DOHH2 (cell line): ENCODE data around the gene MEGF11.

ENCODE experiments used
- H3F3A ChIP-seq: fragments of 200-600 bp; sonication (generic), shearing (Covaris generic); 2 replicates; pipeline ENCODE4 v1.6.0; 2016; ENCODE audit warnings: antibody characterized with exemption, mild to moderate bottlenecking; ENCODE audit not compliant: control insufficient read depth, insufficient read depth
- H3K27ac ChIP-seq: fragments of 200-600 bp; sonication (generic); 2 replicates; pipeline ENCODE4 v1.5.1; 2014; ENCODE audit warnings: low read depth, mild to moderate bottlenecking, low read length, moderate library complexity
- H3K27me3 ChIP-seq: fragments of 200-600 bp; sonication (generic); 2 replicates; pipeline ENCODE4 v1.6.1; 2014; ENCODE audit warnings: mild to moderate bottlenecking, low read length, mixed read lengths; ENCODE audit not compliant: control insufficient read depth
- H3K36me3 ChIP-seq: fragments of 200-600 bp; sonication (generic); 2 replicates; pipeline ENCODE4 v1.6.1; 2014; ENCODE audit warnings: mild to moderate bottlenecking, low read length, moderate library complexity, mixed read lengths; ENCODE audit not compliant: control insufficient read depth
- H3K4me1 ChIP-seq: fragments of 200-600 bp; sonication (generic); 2 replicates; pipeline ENCODE4 v1.6.1; 2014; ENCODE audit warnings: mild to moderate bottlenecking, low read length, mixed read lengths; ENCODE audit not compliant: control insufficient read depth
- H3K4me2 ChIP-seq: fragments of 200-600 bp; sonication (generic); 2 replicates; pipeline ENCODE4 v1.6.0; 2014; ENCODE audit warnings: mild to moderate bottlenecking, low read length, moderate library complexity
- H3K4me3 ChIP-seq: fragments of 200-600 bp; sonication (generic); 2 replicates; pipeline ENCODE4 v1.5.1; 2014; ENCODE audit warnings: mild to moderate bottlenecking, low read length, mixed read lengths
- H3K79me2 ChIP-seq: fragments of 200-600 bp; sonication (generic); 2 replicates; pipeline ENCODE4 v1.6.1; 2014; ENCODE audit warnings: mild to moderate bottlenecking, low read length, mixed read lengths; ENCODE audit not compliant: control insufficient read depth
- H3K9me2 ChIP-seq: fragments of 200-600 bp; sonication (generic); replicated peaks from 2 replicates; pipeline ENCODE4 v1.6.1; 2014; ENCODE audit warnings: mild to moderate bottlenecking, low read length, mixed read lengths; ENCODE audit not compliant: control insufficient read depth
- H3K9me3 ChIP-seq: fragments of 200-600 bp; sonication (generic); 2 replicates; pipeline ENCODE4 v1.6.1; 2014; ENCODE audit warnings: antibody characterized with exemption, low read length, mixed read lengths; ENCODE audit not compliant: control insufficient read depth, insufficient read depth
- H4K20me1 ChIP-seq: fragments of 200-600 bp; sonication (generic); 2 replicates; pipeline ENCODE4 v1.6.0; 2014; ENCODE audit warnings: low read depth, mild to moderate bottlenecking, antibody characterized with exemption, low read length, moderate library complexity; ENCODE audit not compliant: control insufficient read depth, insufficient read depth
- EZH2phosphoT487 ChIP-seq: fragments of 200-600 bp; sonication (generic); IDR thresholded peaks from 2 replicates; pipeline ENCODE4 v1.6.1; 2017; ENCODE audit warnings: borderline replicate concordance, mild to moderate bottlenecking, antibody characterized with exemption, low read length, moderate library complexity, mixed read lengths
- TF ChIP-seq, protein P1 (sequence below): fragments of 200-600 bp; sonication (generic); IDR thresholded peaks from one replicate; pipeline ENCODE4 v1.5.1; 2014; ENCODE audit warnings: antibody characterized with exemption, mild to moderate bottlenecking, low read depth, low read length; ENCODE audit not compliant: poor library complexity, severe bottlenecking

Gene MEGF11

DNA sequence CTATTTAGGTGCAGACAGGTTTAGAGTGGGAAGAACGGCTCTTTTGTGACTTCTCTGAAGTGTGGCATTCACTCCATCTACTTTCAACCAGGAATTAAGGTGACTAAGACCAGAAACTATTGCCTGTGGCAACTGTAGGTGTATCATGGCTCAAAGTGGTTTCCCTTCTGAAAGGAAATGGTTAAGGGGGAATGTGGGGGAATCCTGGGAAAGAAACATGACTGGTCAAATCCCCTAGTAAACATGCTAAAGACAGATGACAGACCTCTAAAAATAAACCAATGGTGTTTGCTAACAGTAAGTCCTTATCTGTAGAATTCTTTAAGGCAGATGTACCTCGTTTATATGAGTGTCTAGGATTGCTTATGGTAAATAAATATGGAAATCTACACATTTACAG lies 56.9 kb downstream of the MEGF11 start:
- Histone ChIP-seq H3K27me3 (no peaks in the 10 kb centered on the region), H3K4me2 (no peak overlapping the region), H3K36me3 (peaks cover 61% of the 10 kb centered on the region), H4K20me1 (no peaks in the 10 kb centered on the region), H3K79me2 (peaks cover 66% of the 10 kb centered on the region), H3K9me2 (no peaks in the 10 kb centered on the region), H3K27ac (peak overlapping the region; percentile 22), H3K4me1 (peaks cover 60% of the 10 kb centered on the region), H3K9me3 (no peaks in the 10 kb centered on the region), H3K4me3 (no peak overlapping the region), H3F3A (peaks cover 14% of the 10 kb centered on the region)
- TF ChIP-seq, protein P1, sequence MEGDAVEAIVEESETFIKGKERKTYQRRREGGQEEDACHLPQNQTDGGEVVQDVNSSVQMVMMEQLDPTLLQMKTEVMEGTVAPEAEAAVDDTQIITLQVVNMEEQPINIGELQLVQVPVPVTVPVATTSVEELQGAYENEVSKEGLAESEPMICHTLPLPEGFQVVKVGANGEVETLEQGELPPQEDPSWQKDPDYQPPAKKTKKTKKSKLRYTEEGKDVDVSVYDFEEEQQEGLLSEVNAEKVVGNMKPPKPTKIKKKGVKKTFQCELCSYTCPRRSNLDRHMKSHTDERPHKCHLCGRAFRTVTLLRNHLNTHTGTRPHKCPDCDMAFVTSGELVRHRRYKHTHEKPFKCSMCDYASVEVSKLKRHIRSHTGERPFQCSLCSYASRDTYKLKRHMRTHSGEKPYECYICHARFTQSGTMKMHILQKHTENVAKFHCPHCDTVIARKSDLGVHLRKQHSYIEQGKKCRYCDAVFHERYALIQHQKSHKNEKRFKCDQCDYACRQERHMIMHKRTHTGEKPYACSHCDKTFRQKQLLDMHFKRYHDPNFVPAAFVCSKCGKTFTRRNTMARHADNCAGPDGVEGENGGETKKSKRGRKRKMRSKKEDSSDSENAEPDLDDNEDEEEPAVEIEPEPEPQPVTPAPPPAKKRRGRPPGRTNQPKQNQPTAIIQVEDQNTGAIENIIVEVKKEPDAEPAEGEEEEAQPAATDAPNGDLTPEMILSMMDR = no peak
- TF ChIP-seq EZH2phosphoT487 = no peak

DNA sequence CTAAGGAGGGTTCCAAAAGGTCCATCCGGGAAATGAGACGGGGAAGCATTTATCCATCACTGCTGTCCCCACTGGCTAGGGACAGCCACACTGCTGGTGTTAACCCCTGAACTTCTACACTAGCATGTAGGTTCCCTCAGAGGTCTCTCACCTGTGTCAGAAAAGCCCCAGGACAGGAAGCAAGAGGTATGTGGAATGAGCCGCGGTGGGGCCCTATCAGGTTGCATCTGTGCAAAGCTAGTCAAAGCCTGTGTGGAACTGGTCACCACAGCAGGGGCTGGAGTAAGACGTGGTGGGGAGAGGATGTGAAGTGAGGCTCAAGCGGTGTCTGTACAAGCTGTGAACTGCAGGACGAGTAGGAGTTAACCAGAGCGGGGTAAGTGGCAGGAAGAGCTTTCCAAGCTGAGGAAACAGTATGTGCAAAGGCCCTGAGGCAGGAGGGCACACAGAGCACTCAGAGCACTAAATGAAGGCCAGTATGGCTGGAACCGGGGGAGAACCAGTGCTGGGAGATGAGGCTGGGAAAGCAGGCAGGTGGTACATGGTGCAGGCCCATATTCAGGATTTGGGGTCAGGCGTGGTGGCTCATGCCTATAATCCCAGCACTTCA lies 57.8 kb downstream of the MEGF11 start:
- Histone ChIP-seq H3K27me3 (no peaks in the 10 kb centered on the region), H3K27ac (no peak overlapping the region), H3K9me2 (no peaks in the 10 kb centered on the region), H3K4me3 (no peak overlapping the region), H3K4me2 (no peak overlapping the region), H4K20me1 (no peaks in the 10 kb centered on the region), H3K36me3 (peaks cover 59% of the 10 kb centered on the region), H3K4me1 (peaks cover 62% of the 10 kb centered on the region), H3F3A (peaks cover 18% of the 10 kb centered on the region), H3K79me2 (peaks cover 64% of the 10 kb centered on the region), H3K9me3 (no peaks in the 10 kb centered on the region)
- TF ChIP-seq, protein P1 = no peak
- TF ChIP-seq EZH2phosphoT487 = no peak

DNA sequence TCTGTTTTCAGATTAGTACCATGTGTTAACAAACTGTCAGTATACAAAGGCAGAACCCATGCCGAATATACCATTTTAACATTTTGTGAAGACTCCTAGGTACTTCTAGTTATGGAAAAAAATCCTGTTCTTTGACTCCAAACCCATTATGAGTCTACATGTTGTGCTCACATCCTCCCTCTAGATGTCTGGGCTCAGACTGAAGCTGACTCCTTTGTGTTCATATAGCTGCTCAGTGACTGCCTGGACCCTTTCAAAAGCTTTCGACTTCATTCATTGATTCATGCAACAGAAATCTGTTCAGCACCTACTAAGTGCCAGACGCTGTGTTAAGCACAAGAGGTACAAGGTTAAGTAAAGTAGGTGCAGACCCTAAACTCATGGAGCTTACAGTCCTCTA lies 60.5 kb downstream of the MEGF11 start:
- H3F3A ChIP-seq = peaks cover 20% of the 10 kb centered on the region
- peaks cover 61% of the 10 kb centered on the region for H3K36me3 ChIP-seq
- no peaks in the 10 kb centered on the region for H3K9me3 ChIP-seq
- peaks cover 79% of the 10 kb centered on the region for H3K4me1 ChIP-seq
- no peak for TF ChIP-seq EZH2phosphoT487
- TF ChIP-seq, protein P1 = no peak
- H3K4me3 ChIP-seq = no peak overlapping the region
- 0 out of 2 replicates have a peak overlapping the region, but pooled peaks have one; percentile 28 for H3K27ac ChIP-seq
- H3K9me2 ChIP-seq = no peaks in the 10 kb centered on the region
- H3K27me3 ChIP-seq = no peaks in the 10 kb centered on the region
- 0 out of 2 replicates have a peak overlapping the region, but pooled peaks have one; percentile 6 for H3K4me2 ChIP-seq
- H3K79me2 ChIP-seq = peaks cover 65% of the 10 kb centered on the region
- no peaks in the 10 kb centered on the region for H4K20me1 ChIP-seq
